Activated CD4-positive, alpha-beta T cell treated with anti-CD3 and anti-CD28 coated beads for 24 hours (primary cell): ENCODE results near the gene NPNT.
"Not testable (repeated sequence)": the region's sequence is repeated elsewhere in the genome, so short reads cannot be mapped to it uniquely, and the experiment has no call there.

Experiments used
- DNase-seq, 2 donors: peaks; one replicate each; pipeline ENCODE4 v3.0.0-alpha.2; 2020; ENCODE audit warnings: low read depth in 2 of 2

NPNT gene

DNA sequence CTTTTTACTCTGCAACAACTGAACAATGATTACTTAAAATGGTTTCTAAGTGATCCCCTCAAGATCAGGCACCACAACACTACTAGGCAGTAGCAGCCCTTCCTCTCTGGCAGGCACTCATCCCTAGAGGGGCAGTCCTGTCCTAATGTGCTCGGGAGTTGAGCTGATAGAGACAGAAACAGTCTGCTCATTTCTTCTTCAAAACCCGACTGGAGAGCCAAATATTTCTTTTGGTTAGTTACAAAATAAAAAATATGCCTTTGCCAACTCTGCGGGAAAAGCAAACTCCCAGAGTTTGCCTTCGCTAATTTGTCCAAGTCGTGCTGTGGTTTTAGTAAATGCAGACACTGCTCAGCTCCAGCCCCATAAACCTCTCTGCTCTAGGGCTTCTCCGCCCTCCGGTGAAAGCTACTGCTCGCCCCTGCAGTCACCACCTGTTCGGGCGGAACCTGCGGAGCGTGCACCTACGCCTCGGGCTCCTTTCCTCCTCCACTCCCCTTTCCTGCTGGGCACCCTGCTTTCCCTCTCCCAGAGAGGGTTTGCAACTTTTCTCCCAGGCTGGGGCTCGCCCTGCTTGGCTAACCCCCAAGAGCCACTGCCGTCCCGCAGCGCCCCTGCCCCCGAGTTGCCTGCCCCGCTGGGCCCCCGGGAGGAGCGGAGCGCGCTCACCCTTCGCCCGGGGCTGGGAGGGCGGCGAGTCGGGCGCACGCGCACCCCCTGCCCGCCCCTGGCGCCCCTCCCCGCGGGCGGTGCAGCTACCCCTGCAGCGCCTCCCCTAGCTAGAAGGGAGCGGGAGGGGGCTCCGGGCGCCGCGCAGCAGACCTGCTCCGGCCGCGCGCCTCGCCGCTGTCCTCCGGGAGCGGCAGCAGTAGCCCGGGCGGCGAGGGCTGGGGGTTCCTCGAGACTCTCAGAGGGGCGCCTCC lies at the start of gene NPNT:
NPNT (plus strand) TSS at position 812 of the 923 bp plus-strand sequence. CDS start 182 bp downstream, outside the sequence.
- DNase-seq = no peak

- no peak for DNase-seq
These were observed 49.7 kb upstream of the NPNT start for GRCh38 chr4:105845559-105845958.

DNA sequence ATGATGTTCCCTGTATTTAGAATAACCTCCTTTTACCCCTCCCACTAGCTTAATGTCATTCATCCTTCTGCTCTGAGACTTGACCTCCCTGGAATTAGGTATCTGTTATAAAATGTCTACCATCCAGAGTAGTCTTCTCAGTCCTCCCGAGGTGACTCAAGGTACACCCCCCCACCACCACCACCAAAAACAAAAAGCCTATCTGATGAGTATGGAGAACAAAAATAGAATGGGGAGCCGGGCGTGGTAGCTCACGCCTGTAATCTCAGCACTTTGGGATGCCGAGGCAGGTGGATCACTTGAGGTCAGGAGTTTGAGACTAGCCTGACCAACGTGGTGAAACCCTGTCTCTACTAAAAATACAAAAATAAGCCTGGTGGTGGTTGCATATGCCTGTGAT lies 46.9 kb upstream of the NPNT start:
- not testable (repeated sequence) for DNase-seq

DNA sequence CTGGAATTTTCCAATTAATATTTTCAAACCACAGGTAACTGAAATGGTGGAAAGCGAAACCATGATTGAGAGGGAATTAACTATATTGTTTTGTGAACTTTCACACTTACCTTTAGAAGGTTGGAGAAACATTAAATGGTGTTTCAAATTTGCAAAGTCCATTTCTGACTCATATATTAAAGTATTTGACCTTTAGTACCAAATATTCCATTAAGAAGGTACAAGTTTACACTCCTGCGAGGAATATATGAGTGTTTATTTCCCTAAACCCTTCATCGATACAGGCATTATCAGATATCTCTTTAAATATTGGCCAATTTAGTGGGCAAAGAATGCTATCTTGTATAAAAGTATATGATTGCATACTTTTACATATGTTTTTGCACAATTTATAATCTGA lies 44.1 kb upstream of the NPNT start:
- DNase-seq = no peak

DNA sequence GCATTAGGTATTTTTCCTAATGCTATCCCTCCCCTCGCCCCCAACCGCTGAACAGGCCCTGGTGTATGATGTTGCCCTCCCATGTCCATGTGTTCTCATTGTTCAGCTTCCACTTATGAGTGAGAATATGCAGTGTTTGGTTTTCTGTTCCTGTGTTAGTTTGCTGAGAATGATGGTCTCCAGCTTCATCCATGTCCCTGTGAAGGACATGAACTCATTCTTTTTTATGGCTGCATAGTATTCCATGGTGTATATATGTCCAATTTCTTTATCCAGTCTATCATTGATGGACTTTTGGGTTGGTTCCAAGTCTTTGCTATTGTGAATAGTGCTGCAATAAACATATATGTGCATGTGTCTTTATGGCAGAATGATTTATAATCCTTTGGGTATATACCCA lies 43.0 kb upstream of the NPNT start:
- not testable (repeated sequence) for DNase-seq

DNA sequence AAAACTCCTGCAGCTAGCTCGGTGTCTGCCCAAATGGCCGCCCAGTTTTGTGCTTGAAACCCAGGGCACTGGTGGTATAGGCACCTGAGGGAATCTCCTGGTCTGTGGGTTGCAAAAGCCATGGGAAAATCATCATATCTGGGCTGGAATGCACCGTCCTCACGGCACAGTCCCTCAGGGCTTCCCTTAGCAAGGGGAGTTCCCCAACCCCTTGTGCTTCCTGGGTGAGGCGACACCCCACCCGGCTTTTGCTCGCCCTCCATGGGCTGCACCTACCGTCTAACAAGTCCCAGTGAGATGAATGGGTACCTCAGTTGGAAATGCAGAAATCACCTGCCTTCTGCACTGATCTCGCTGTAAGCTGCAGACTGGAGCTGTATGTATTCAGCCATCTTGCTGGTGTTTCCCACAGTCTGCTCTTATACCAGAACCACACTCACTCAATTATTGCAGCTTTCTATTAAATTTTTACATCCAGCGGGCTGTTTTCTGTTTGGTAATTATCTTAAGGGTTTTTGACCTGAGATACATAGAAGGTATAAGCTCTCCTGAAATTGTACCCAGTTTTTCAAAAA lies 36.7 kb upstream of the NPNT start:
- DNase-seq = no peak

GRCh38 chr4:105859233-105859632 lies 36.0 kb upstream of the NPNT start:
- DNase-seq = no peak

GRCh38 chr4:105870963-105871362 lies 24.3 kb upstream of the NPNT start:
- no peak for DNase-seq

- no peak for DNase-seq
These were observed 23.3 kb upstream of the NPNT start for GRCh38 chr4:105871997-105872396.

DNA sequence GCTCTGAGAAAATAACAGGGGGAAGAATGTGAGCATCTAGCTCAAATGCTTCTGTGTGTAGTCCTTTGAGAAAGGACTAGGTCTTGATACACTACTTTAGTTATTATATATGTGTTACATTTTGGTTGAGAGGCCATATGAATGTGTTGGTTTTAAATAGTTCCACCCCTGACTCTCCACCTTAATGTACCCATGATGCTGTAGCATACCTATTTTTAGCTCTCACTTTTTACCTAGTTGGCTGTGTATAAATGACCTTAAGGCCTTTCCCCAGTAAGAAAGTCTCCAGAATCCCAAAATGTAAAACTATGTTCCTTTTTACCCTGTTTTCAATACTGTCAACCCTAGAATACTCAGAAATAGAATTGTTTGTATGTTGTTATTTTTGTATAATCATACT lies 20.0 kb upstream of the NPNT start:
- DNase-seq = no peak

DNA sequence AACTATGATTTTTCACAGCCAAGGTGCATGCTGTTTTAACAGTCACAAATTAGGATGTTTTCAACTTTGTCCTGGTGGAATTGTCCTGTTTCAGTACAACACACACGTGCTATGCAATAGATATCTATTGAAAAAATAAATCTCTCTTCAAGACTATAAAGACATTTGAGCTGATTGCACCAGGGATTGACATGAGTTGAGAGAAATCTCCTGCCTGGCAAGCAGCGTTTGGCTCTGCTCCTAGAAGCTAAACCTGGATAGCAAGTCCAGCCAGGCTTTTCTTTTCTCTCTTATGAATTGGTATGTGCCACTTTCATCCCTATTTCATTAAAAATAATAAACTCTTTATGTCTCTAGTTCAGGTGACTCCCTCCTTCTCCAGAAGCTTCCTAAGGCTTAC lies 16.6 kb upstream of the NPNT start:
- DNase-seq = no peak

DNA sequence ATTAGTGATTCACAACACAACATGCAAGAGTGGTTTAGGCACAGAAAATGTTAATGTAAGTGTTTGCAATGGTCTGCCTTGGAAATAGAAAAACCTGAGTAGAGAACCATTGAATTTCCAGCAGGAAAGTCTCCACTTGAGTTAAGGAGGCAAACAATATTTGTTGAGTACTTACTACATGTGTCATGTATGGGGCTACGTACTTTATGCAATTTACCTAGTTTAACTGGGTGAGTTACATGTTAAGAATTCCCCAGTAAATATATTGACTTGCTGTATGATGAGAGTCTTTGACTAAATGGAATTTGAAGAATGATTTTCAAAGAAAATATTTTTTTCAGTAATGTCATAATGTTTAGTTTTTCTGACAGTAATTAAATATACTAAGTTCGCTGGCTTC lies 7.8 kb upstream of the NPNT start:
- DNase-seq = no peak

DNA sequence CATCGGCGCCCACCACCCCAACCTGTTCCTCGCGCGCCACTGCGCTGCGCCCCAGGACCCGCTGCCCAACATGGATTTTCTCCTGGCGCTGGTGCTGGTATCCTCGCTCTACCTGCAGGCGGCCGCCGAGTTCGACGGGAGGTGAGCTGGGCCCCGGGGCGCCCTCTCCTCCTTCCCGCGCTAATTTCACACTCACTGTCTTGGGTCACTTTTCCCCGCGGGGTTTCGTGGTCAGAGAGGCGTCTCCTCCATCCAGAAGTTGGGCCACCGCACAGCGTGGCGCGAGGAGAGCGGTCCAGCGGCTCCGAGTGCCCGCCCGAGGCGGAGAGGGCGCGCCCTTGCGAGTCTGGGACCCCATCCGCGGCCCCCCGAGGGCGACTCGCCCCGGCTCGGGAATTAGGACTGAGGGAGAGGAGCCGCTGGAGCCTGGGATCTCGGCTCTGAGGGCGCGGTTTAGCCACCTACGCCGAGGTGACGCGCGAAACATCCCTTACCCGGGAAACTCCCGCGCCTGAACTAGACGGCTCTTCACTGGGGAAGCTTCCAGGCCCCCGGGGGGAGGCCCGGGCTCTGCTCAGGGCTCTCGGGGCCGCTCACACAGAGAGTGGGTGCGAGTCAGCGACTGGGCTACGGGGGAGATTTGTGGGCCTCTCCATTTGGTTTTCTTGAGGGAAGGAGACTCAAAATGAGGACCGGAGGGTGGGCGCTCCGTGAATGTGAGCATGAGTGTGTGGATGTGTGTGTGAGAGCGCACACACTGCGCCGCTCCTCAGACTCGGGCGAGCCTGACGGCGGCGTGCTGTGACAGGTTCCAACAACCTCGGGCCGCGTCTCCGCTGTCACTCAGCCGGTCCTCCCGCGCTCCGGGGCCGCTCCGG lies 551 bp downstream of the NPNT start:
- no peak for DNase-seq

GRCh38 chr4:105896461-105896942 lies 1.2 kb downstream of the NPNT start:
- DNase-seq = no peak

- no peak for DNase-seq
These were observed 1.9 kb downstream of the NPNT start for GRCh38 chr4:105896984-105897775.

DNA sequence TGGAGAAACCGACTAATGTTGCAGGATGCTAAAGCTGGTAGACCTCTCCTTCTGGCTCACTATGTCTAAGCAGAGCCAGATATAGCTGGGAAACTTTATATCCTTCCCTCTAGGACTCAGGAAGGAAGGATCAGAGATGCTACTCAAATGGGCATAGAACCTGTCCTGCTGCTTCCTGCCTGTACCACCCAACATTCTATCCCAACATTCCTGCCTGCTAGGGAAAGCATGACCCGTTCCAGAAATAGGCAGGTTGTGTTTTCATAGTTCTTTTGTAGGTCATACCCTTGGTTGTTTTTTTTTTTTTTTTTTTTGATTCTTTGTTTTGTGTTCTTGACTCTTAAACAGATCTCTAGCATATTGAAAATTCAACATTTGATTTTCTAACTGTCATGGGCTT lies 5.3 kb downstream of the NPNT start:
- no peak for DNase-seq

DNA sequence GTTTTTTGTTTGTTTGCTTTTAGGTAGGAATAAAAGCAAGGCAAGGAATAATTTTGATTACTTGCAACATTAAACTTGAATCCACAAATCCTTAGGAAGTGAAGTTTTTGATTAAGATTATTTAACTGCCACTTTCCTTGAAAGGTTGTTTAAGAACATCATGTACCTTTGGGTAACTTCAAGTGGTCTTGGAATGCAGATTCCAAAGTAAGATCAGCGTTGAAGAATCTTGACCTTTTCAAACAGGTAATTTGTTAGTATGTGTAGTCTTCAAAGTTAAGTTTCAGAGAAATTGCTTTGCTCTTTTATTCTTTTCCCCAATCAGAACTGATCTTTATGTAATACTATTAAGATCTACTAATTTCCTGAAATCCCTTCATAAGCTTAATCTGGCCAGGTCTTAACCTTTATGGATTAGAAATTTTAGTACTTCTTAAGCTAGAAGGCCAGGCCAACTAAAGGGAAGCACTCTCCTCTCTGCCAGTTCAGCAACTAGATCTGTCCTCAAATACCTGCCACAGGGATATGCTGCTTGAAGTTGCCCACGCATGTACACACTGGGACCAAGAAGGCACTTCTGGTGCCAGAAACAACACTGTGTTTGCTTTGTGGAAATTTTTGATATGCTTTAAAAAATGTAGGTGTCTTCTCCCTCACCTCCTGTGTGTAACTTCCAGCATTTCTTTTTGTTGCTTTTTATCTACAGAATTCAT lies 7.4 kb downstream of the NPNT start:
- no peak for DNase-seq

GRCh38 chr4:105909787-105910281 lies 14.6 kb downstream of the NPNT start:
- DNase-seq = no peak

DNA sequence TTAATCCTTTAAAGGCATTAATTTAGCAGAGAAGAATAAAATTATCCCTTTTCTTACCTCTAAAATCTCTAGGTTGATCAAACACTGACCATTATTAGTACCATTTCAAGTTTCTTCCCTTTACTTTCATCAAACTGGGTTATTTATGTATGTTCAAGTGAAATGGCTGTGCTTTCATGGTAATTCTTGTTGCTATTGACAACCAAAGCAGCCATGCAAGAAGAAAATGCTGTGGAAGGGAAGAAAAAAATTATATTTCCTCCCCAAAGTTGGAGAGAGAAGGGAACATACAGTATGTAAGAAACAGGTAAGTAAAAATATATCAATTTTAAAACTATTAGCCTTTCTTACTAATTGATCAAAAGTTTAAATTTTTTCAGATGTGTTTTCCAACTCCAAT lies 16.2 kb downstream of the NPNT start:
- DNase-seq = no peak

DNA sequence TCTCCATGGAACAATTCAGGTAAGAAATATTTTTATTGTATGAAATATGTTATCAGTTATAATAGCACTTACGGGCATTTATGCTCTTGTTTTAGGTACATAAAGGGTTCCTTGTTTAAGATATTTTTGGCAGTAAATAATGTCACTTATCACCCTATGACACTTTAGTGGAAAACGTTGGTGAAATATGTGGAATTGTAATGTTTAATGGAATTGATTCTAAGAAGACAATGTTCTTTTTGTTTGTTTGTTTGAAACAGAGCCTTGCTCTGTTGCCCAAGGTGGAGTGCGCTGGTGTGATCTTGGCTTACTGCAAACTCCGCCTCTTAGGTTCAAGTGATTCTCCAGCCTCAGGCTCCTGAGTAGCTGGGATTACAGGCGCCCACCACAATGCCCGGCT lies 17.4 kb downstream of the NPNT start:
- no peak for DNase-seq
